ENCODE results near the gene P2RX4. TPM values are rescaled to one million over a fixed set of nuclear protein-coding genes. Genes with fewer than 3 reads are reported as not detected.

The P2RX4 gene
- total and polyA plus RNA-seq, 4 donors = 16.5 to 32.1 (median 21.8) TPM

GRCh38 chr12:121237415-121237814 lies 27.5 kb downstream of the P2RX4 start:
- no peak overlapping the region for H3K9ac ChIP-seq (ENCODE audit: low read depth in 1 of 2, low read length in 2 of 2)
- no peak for DNase-seq (ENCODE audit: low spot score)
- no peaks in the 10 kb centered on the region for H3K9me3 ChIP-seq (ENCODE audit: control insufficient read depth in 4 of 4, low read length in 3 of 4)
- peaks cover 7 to 15% (median 10%) of the 10 kb centered on the region in 4 donors for H3K4me1 ChIP-seq (ENCODE audit: control insufficient read depth in 4 of 4, insufficient read depth in 4 of 4, low read length in 3 of 4)
- H3K27ac ChIP-seq (ENCODE audit: low read depth in 1 of 2, low read length in 2 of 2) = no peak overlapping the region
- peak in 1 of 2 donors; percentile 31 for TF ChIP-seq HNF4A (conservative IDR thresholded peaks at IDR 0.05)
- TF ChIP-seq HNF4G (IDR thresholded peaks at IDR 0.05) = no peak
- TF ChIP-seq SP1 (IDR thresholded peaks at IDR 0.05) = peak; percentile 18
- peak; percentile 73 for TF ChIP-seq YY1 (IDR thresholded peaks at IDR 0.05)
- TF ChIP-seq RXRA (IDR thresholded peaks at IDR 0.05) = peak; percentile 35 to 56
- TF ChIP-seq RAD21 (IDR thresholded peaks at IDR 0.05) = peak in 1 of 2 donors; percentile 7
- TF ChIP-seq GABPA (IDR thresholded peaks at IDR 0.05 in 1 of 2, conservative IDR thresholded peaks at IDR 0.05 in 1 of 2) = no peak
- no peak for TF ChIP-seq TAF1 (conservative IDR thresholded peaks at IDR 0.05)
- TF ChIP-seq REST (IDR thresholded peaks at IDR 0.05) = no peak
- no peak for TF ChIP-seq EGR1 (IDR thresholded peaks at IDR 0.05; ENCODE audit: low read depth in 2 of 2)
- TF ChIP-seq FOXA1 (IDR thresholded peaks at IDR 0.05) = no peak
- TF ChIP-seq ATF3 (IDR thresholded peaks at IDR 0.05) = no peak
- no peak for TF ChIP-seq NR2F2 (IDR thresholded peaks at IDR 0.05)
- TF ChIP-seq, protein P1, sequence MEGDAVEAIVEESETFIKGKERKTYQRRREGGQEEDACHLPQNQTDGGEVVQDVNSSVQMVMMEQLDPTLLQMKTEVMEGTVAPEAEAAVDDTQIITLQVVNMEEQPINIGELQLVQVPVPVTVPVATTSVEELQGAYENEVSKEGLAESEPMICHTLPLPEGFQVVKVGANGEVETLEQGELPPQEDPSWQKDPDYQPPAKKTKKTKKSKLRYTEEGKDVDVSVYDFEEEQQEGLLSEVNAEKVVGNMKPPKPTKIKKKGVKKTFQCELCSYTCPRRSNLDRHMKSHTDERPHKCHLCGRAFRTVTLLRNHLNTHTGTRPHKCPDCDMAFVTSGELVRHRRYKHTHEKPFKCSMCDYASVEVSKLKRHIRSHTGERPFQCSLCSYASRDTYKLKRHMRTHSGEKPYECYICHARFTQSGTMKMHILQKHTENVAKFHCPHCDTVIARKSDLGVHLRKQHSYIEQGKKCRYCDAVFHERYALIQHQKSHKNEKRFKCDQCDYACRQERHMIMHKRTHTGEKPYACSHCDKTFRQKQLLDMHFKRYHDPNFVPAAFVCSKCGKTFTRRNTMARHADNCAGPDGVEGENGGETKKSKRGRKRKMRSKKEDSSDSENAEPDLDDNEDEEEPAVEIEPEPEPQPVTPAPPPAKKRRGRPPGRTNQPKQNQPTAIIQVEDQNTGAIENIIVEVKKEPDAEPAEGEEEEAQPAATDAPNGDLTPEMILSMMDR (IDR thresholded peaks at IDR 0.05; ENCODE audit: low read depth, low read length, missing input control) = no peak
- TF ChIP-seq, protein P2, sequence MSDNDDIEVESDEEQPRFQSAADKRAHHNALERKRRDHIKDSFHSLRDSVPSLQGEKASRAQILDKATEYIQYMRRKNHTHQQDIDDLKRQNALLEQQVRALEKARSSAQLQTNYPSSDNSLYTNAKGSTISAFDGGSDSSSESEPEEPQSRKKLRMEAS (IDR thresholded peaks at IDR 0.05) = no peak
- no peaks in the 10 kb centered on the region for H3K27me3 ChIP-seq (ENCODE audit: control insufficient read depth in 4 of 4, insufficient read depth in 4 of 4, low read length in 3 of 4)
- H3K4me3 ChIP-seq (ENCODE audit: low read depth in 1 of 3, low read length in 3 of 3) = no peak overlapping the region
- peaks cover 0 to 25% (median 16%) of the 10 kb centered on the region in 4 donors for H3K36me3 ChIP-seq (ENCODE audit: control insufficient read depth in 4 of 4, insufficient read depth in 3 of 4, low read depth in 1 of 4, low read length in 3 of 4)
- 45% methylated on average over 8 of the region's 8 CpGs for WGBS

- no peak for DNase-seq (ENCODE audit: low spot score)
- Histone ChIP-seq H3K4me3 (ENCODE audit: low read depth in 1 of 3, low read length in 3 of 3) (no peak overlapping the region), H3K36me3 (ENCODE audit: control insufficient read depth in 4 of 4, insufficient read depth in 3 of 4, low read depth in 1 of 4, low read length in 3 of 4) (peaks cover 0 to 20% (median 14%) of the 10 kb centered on the region in 4 donors), H3K27ac (ENCODE audit: low read depth in 1 of 2, low read length in 2 of 2) (no peak overlapping the region), H3K27me3 (ENCODE audit: control insufficient read depth in 4 of 4, insufficient read depth in 4 of 4, low read length in 3 of 4) (no peaks in the 10 kb centered on the region), H3K9me3 (ENCODE audit: control insufficient read depth in 4 of 4, low read length in 3 of 4) (no peaks in the 10 kb centered on the region), H3K9ac (ENCODE audit: low read depth in 1 of 2, low read length in 2 of 2) (no peak overlapping the region), H3K4me1 (ENCODE audit: control insufficient read depth in 4 of 4, insufficient read depth in 4 of 4, low read length in 3 of 4) (peaks cover 7 to 15% (median 10%) of the 10 kb centered on the region in 4 donors)
- no peak for TF ChIP-seq GABPA (IDR thresholded peaks at IDR 0.05 in 1 of 2, conservative IDR thresholded peaks at IDR 0.05 in 1 of 2)
- no peak for TF ChIP-seq NR2F2 (IDR thresholded peaks at IDR 0.05)
- TF ChIP-seq HNF4G (IDR thresholded peaks at IDR 0.05) = no peak
- 89% methylated on average over 4 of the region's 4 CpGs for WGBS
Measured at GRCh38 chr12:121238086-121238485, 28.2 kb downstream of the P2RX4 start.

Data from liver (tissue), 9 donors.